ENCODE data around the gene RAB8A.
A peak's percentile ranks its signal among the peaks of the same experiment; 100 is the strongest.
"Not testable (repeated sequence)": the region's sequence is repeated elsewhere in the genome, so short reads cannot be mapped to it uniquely, and the experiment has no call there.

The RAB8A gene

GRCh38 chr19:16095071-16095571 lies 16.6 kb upstream of the RAB8A start:
- ChIA-PET POLR2A (ENCODE audit: low non-redundant PET) (no interaction called here), CTCF (interaction anchor here (0.5 to 0.8 kb wide), 6 partner anchors 11 to 407 kb away, joined by 3 to 6 read pairs (median 4); no protein-coding TSS in a partner anchor)
- DNase-seq (ENCODE audit: low spot score), result no peak
- TF ChIP-seq CTCF (conservative IDR thresholded peaks at IDR 0.05; ENCODE audit: low read depth), result no peak
- H3K27ac ChIP-seq, result no peak overlapping the region

- DNase-seq (ENCODE audit: low spot score), result no peak
- CTCF ChIA-PET, result interaction anchor here (0.7 to 1.7 kb wide), 3 partner anchors 10 to 51 kb away, joined by 3 to 4 read pairs (median 4); no protein-coding TSS in a partner anchor
- no peak for TF ChIP-seq CTCF (conservative IDR thresholded peaks at IDR 0.05; ENCODE audit: low read depth)
- peak overlapping the region; percentile 30 for H3K27ac ChIP-seq
- POLR2A ChIA-PET (ENCODE audit: low non-redundant PET), result no interaction called here
Measured at GRCh38 chr19:16096280-16096855, 15.3 kb upstream of the RAB8A start.

DNA sequence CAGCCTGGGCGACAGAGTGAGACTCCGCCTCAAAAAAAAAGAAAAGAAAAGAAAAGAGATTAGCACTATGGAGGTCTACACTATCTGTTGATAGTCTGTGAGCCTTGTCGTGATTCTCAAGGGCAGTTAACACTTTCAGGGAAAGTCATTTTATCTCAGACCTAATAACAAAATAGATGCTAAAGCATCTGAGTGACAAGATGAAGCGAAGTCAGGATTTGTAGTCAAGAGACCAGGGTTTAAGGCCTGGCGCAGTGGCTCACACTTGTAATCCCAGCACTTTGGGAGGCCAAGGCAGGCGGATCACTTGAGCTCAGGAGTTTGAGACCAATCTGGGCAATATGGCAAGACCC lies 13.3 kb upstream of the RAB8A start:
- H3K27ac ChIP-seq, result no peak overlapping the region
- POLR2A ChIA-PET (ENCODE audit: low non-redundant PET), result no interaction called here

DNA sequence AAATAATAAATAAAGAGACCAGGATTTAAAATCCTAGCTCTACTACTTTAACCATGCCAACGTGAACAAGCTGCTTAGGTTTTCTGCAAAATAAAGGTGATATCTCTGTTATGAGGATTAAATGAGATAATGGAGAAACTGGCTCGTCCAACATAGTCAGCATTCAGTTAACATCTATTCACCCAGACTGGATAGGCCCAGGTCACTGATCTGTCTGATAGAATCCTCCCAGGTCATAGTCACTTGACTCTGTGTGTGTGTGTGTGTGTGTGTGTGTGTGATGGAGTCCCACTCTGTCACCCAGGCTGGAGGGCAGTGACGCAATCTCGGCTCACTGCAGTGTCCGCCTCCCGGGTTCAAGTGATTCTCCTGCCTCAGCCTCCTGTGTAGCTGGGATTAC lies 12.9 kb upstream of the RAB8A start:
- ChIA-PET CTCF (interaction anchor here (0.7 kb wide), 1 partner anchor 57 kb away, joined by 3 read pairs; no protein-coding TSS in a partner anchor), POLR2A (ENCODE audit: low non-redundant PET) (no interaction called here)
- DNase-seq (ENCODE audit: low spot score), result no peak
- no peak for TF ChIP-seq CTCF (conservative IDR thresholded peaks at IDR 0.05; ENCODE audit: low read depth)
- peak overlapping the region; percentile 6; the same call in 1 of the 2 replicates for H3K27ac ChIP-seq

More for the DNA sequence above, 13.3 kb upstream of the RAB8A start:
- CTCF ChIA-PET, result interaction anchor here (1.7 kb wide), 1 partner anchor 12 kb away, joined by 4 read pairs; no protein-coding TSS in a partner anchor
- DNase-seq (ENCODE audit: low spot score), result no peak
- TF ChIP-seq CTCF (conservative IDR thresholded peaks at IDR 0.05; ENCODE audit: low read depth), result no peak

DNA sequence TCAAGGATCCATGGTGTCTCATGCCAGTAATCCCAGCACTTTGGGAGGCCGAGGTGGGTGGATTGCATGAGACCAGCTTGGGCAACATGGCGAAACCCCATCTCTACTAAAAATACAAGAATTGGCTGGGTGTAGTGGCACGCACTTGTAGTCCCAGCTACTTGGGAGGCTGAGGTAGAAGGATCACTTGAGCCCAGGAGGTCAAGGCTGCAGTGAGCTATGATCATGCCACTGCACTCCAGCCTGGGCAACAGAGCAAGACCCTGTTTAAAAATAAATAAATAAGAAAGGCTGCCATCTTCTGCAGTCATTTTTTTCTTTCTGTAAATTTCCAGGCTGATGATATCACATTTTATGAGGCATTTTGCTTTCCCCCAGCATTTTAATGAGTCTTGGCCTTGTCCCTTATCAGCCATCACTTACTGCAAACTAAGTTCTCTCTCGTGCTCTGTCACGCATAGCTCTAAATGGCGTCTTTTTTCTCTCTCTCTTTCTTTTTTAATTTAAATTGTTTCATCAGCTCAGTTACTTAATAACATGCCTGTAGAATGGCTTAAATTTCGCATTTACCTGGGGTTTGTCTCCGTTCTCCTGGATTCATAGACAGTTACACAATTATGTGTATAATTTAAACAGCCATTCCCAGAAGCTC lies 12.2 kb upstream of the RAB8A start:
- DNase-seq (ENCODE audit: low spot score); POLR2A ChIA-PET (ENCODE audit: low non-redundant PET): not testable (repeated sequence)
- CTCF ChIA-PET, result interaction anchor here (0.7 kb wide), 1 partner anchor 58 kb away, joined by 3 read pairs; no protein-coding TSS in a partner anchor
- H3K27ac ChIP-seq, result peak overlapping the region; percentile 6; the same call in 1 of the 2 replicates

GRCh38 chr19:16100524-16100923 lies 11.2 kb upstream of the RAB8A start:
- POLR2A ChIA-PET (ENCODE audit: low non-redundant PET), result no interaction called here
- no peak for DNase-seq (ENCODE audit: low spot score)
- no peak overlapping the region for H3K27ac ChIP-seq
- TF ChIP-seq CTCF (conservative IDR thresholded peaks at IDR 0.05; ENCODE audit: low read depth), result no peak
- CTCF ChIA-PET, result interaction anchor here (0.7 kb wide), 1 partner anchor 58 kb away, joined by 3 read pairs; no protein-coding TSS in a partner anchor

- POLR2A ChIA-PET (ENCODE audit: low non-redundant PET), result interaction anchor here (0.7 kb wide), 1 partner anchor 324 kb away, joined by 5 read pairs; no protein-coding TSS in a partner anchor
- TF ChIP-seq CTCF (conservative IDR thresholded peaks at IDR 0.05; ENCODE audit: low read depth), result no peak
- H3K27ac ChIP-seq, result peak overlapping the region; percentile 8
- CTCF ChIA-PET, result no interaction called here
- no peak for DNase-seq (ENCODE audit: low spot score)
Measured at GRCh38 chr19:16104722-16105121, 7.0 kb upstream of the RAB8A start.

Measured in RWPE1 (cell line).